ENCODE data around the gene PNMA1.

- TF ChIP-seq CTCF (conservative IDR thresholded peaks at IDR 0.05; ENCODE audit: low read length) (no peak), EZH2phosphoT487 (IDR thresholded peaks at IDR 0.05; ENCODE audit: borderline replicate concordance, low read depth, low read length) (no peak)
These were observed 29.3 kb upstream of the PNMA1 start for GRCh38 chr14:73743431-73743931.
